GM21423 (cell line): ENCODE results near the gene ASPSCR1.

Source experiments
- ATAC-seq: cut with Tn5 transposase; IDR thresholded peaks from one replicate; pipeline ENCODE4 v1.9.1; 2021; ENCODE audit warnings: mild to moderate bottlenecking, moderate library complexity; ENCODE audit not compliant: unreplicated experiment

Gene ASPSCR1

DNA sequence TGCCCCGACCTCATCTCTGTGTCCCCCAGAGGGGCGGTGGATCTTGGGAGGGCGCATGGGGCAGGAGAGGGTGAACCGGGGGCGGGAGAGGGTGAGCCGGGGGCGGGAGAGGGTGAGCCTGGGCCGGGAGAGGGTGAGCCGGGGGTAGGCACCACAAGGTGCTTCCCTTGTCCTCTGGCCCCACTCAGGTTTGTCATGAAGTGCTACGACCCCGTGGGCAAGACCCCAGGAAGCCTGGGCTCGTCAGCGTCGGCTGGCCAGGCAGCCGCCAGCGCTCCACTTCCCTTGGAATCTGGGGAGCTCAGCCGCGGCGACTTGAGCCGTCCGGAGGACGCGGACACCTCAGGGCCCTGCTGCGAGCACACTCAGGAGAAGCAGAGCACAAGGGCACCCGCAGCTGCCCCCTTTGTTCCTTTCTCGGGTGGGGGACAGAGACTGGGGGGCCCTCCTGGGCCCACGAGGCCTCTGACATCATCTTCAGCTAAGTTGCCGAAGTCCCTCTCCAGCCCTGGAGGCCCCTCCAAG, 18.9 kb downstream of the ASPSCR1 start:
- ATAC-seq, result no peak

GRCh38 chr17:81996757-81997441, 19.5 kb downstream of the ASPSCR1 start:
- ATAC-seq, result no peak

DNA sequence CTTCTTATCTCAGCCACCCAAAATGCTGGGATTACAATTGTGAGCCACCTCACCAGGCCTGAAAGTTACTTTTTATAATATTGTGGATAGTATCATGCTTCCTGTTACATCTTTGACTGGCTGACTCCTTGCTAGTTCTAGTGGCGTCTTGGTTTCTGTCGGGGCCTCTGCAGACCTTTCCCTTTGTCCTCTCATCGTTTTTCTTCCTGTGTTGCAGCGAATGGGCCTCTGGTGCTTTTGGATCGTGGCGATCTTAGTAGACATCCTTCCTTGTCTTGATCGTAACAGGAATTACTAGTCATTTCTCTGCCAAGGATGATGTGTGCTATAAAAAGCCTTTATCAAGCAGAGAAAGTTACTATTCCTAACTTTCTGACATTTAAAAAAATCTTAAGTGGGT, 20.8 kb downstream of the ASPSCR1 start:
- no peak for ATAC-seq

DNA sequence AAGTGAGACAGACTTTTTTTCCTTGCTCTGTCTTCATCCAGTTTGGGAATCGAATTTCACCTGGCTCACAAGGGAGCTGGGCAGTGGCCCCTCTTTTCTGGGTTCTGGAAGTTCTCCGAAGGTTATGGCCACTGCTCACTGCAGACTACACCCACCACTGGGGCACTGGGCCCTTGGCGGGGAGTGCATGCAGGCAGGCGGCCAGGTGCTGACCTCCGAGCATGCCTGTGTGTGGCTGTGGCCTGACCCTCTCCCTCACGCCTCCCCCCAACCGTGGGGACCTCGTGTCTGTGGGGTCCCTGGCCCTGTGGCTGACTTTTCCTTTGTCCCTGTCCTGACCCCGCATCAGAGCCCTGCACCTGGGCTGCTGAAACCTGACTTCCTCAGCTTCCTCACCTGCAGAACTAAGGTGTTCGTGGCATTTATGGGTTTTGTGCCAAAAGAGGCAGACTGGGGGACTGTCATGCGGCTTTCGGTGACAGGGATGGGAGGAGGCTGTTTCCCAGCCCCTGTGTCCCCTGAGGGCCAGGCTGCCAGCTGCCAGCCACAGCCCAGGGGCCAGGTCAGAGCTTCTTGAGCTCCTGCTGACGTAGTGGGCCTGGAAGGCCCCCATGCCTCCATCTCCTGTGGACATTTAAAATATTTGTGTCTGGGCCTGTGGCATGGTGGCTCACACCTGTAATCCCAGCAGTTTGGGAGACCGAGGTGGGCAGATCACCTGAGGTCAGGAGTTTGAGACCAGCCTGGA, 21.4 kb downstream of the ASPSCR1 start:
- no peak for ATAC-seq

DNA sequence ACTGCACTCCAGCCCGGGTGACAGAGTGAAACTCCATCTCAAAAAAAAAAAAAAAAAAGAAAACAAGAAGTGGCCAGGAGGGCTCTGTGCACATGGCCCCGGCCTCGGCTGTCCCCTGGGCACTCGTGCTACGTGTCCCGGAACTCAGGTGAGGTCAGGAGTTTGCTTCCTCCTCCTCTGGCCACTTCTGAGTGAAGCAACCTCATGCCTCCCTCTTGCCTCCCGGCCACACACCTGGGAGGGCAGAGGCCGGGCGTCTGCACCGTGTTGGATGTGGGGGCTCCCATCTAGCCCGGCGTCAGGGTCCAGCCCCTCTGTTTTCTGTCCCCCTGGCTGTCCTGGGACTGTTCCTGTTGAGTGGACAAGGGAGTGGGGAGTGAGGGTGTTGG, 22.2 kb downstream of the ASPSCR1 start:
- no peak for ATAC-seq

DNA sequence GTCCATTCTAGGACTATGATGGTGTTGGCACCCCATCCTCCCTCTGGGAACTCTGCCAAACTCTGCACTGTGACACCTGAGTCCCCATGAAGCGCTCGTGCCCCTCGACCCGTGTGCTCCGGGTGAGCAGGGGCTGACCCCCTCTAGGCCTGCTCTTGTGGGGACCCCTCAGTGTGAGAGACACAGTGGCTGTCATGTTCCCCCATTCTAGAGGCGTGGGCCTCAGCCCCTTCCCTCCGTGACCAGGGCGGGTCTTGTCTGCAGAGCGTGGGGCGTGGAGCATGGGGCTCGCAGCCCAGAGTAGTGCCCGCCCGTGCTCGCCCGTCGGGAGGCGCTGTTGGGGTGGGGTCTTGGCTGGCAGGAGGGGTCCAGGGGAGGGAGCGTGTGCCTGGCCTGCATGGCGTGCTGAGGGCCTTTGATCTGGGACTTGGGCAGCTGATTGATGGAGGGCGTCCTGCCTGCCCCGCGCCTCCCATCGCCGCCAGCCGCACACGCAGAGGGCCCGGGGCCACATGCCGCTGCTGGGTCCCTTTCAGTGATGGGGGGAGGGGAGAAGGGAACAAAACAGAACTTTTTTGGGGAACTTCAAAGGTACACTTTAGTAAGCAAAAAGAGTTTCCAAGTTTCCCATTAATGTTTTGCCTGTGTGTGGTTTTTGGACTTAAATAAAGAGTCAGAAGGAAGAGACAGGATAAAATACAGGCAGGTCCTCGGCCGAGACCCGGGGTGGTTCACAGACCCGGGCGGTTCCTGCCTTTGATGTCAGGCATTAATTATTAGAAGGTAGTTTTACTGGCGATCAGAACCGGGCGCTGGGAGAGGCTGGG, 22.8 kb downstream of the ASPSCR1 start:
- no peak for ATAC-seq

DNA sequence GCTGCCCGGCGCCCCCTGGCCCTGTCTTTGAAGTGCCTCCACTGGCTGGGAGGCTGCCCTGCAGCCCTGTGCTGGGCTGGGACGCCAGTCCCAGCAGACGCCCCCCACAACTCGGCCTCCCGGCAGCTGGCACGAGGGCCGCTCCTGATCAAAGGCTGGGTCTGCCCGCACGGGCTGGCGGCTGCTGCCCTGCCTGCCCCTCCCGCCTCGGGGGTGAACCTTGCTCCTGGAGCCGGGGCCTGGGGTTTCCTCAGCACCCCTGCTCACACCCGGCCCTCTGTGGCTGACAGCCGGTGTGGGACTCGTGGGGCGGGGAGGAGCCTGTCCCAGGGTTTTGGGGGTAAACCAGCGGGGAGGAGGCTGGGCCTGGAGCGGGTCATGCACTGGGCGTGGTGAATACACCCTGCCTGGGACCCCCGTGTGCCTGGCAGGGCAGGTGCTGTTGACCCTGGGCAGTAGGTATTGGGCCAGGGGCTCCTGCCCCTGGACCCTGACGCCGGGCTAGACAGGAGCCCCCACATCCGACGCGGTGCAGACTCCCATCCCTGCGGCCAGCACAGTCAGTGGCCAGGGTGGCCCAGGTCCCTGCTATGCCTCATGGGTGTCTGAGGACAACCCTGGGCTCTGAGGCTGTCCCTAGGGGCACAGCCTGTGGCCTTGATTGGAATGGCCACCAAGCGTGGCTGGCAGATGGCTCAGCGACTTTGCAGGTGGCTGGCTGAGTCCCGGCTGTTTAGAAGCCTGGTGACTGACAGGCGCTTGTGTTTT, 23.6 kb downstream of the ASPSCR1 start:
- no peak for ATAC-seq

- no peak for ATAC-seq
Measured at GRCh38 chr17:82001571-82002056, 24.2 kb downstream of the ASPSCR1 start.

- ATAC-seq, result no peak
Measured at GRCh38 chr17:82003411-82004381, 26.3 kb downstream of the ASPSCR1 start.

DNA sequence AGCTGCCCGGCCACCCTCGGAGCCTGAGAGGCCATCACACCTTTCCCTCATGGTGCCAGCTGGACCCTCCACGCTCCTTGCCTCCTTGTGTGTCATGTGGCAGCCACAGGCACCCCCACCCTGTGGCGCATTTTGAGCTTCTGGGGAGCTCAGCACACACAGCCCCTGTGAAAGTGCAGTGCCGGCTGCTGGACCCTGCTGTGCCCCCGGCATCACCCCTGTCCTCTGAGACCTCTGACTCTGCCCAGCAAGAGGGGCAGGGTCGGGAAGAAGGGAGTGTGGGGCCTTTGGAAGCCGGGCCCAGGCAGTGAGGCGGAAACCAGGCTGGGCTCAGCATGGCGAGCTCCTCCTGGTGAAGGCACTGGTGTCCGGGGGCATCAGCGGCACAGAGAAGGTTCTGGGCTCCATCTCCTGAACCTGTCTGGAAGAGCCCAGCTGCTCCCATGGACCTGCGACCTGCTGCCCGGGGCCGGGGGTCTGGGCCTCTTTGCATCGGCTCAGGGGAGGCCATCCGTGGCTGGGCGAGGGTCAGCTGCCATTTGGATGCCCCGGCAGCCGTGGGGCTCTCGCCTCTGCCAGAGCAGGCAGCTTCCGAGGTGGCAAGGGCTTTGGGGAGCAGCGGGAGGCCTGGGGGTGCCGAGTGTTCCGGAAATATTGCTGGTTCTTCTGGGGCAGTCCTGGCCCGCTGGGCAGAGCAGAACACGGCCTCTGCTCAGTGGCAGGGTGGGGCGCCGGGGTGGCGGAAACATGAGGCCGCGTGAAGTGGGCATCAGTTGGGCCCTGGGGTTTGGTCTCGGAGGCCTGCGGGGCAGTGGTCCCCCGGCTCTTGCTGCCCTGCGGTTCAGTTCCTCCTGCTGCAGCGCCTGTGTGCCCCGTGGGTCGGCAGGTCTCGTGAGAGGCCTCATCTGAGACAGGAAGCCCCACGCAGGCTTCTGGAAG, 27.4 kb downstream of the ASPSCR1 start:
- no peak for ATAC-seq

DNA sequence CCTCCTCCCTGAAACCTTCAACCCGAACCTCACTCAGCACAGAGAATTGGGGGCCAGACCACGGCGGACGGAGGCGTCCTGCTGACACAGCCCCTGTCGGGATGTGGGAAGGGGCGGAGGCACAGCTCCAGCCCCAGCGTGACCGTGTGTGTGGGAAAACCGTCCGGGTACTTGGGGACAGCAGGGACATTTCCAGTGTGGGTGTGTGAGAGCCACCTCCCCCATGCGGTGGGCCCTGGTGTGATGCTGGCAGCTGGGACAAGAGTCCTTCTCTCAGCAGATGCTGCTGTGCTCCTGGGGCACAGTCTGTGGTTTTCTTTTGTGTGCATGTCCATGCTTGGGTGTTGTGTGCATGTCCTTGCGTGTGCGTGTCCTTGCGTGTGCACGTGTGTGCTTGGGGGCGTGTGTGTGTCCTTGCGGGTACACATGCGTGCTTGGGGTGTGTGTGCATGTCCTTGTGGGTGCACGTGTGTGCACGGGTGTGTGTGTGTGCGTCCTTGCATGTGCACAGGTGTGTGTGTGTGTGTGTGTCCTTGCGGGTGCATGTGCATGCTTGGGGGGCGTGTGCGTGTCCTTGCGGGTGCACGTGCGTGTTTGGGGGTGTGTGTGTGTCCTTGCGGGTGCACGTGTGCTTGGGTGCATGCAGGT, 28.4 kb downstream of the ASPSCR1 start:
- ATAC-seq, result no peak

DNA sequence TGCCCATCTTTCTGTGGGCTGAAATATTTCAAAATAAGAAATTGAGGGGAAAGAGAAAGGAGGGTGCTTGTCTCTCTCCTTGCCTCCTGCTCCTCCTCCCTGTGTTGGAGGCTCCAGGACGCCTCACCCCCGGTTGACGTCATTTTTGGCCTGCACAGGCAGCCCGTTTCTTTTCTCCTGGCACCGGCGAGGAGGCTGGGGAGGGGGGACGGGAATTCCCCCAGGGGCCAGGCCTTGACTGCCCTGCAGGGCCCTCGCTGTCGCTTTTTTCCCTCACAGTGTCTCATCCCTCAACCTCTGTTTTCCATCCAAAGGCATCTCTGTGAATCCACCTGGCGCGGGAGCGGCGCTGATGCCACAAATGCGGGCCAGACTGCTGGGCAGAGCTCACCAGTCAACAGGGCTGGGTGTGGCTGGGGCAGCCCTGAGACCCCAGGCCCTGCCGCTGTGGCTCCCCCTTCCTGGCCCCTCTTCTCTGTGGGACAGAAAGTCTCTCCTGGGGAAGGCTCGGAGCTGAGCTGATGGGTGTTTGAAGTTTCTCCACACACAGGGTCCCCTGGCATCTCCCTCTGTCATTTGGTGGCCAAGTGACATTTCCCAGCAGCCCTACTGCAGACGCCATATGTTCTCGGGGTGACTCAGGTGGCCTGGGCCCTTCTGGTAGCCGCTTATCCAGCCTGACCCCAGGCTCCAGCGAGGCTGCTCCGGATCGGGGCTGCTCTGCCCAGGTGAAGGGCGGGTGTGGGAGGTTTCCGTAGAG, 29.2 kb downstream of the ASPSCR1 start:
- no peak for ATAC-seq

GRCh38 chr17:82007228-82007494, 29.7 kb downstream of the ASPSCR1 start:
- ATAC-seq, result no peak

DNA sequence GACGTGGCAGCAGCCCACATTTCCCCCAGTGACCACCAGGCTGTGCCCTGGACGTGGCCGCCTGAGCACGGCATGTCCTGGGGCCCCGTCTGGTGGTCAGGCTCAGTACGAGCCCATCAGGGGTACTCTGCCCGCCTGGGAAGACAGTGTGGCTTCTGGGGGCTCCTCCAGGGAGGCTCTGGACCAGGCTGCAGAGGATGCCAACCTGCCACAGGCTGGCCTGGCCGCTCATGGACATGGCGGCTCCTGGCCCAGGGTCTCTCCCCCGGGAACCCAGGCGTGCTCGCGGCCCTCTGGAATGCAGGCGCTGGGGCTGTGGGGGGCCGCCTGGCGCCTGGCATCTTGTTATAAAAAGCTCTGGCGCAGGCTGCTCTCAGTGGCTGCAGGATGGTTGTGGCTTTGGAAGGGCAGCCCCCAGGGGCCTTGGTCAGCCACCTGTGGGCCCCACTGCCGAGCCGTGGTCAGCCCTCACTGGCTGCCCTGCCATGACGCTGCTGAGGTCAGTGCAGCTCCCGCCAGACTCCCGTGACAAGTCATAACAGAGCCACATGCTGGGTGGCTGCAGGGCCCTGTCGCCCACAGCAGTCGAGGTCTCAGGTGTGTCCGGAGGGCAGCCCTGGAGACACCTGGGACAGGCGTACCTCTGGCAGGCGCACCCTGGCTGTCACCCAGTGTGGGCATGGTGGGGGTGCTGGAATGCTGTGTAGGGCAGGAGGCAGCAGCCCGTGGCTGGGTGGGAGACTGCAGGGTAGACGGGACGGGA, 30.2 kb downstream of the ASPSCR1 start:
- ATAC-seq, result no peak

DNA sequence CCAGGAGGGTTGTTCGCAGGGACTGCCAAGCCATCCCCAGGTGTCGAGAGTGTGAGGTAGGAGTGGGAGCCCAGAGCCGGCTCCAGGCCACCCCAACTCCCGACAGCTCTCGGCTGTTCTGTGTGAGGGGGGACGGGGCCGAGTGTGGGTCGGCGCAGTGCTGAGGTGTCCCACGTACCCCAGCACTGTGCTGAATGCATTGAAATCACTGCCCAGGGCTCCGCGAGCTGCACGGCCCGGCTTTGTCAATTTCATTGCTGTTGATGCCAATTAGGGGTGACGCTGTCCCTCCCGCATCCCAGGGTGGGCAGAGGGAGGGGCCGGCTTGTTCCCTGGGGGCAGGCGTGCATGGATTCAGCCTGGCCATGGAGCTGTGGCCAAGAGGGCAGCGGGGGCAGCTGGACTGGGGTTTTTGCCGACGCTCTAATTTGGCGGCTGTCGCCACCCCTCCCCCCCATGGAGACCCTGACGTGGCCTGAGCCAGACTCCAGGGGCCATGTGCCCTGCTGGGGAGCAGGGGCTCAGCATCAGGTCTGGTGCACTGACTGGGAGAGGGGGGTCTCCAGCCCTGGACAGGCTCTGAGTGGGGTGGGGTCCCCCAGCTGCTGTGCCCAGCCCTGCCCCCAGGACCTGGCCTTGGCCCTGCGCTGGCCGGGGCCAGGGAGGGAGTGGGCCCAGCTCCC, 31.0 kb downstream of the ASPSCR1 start:
- ATAC-seq, result no peak

GRCh38 chr17:82008941-82009405, 31.5 kb downstream of the ASPSCR1 start:
- ATAC-seq, result no peak
